HG03575 (cell line): ENCODE results near the gene PXN.

Experiments
- ATAC-seq: cut with Tn5 transposase; IDR thresholded peaks from one replicate; pipeline ENCODE4 v1.9.1; 2021; ENCODE audit not compliant: unreplicated experiment, insufficient number of reproducible peaks, low FRiP score; ENCODE audit errors: extremely low read depth

PXN gene

DNA sequence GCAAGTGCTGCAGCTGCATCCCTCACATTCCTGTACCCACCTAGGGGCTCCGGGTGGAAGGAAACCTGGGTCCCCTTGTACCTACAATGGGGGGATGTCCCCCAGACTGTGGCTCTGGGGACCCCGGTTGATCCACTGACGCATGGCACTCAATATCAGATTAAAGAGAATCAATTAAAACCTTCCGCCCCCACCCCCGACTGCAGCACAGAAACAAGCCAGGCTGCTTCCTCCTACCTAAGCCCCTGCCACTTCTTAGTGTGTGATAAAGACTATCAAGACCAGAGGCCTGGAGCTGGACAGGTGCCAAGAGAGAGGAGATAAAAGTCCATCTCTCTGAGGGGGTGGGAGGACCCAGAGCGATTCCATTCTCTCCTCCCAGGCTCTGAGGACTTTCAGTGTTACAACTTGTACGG lies 36.5 kb downstream of the PXN start:
- ATAC-seq: no peak

DNA sequence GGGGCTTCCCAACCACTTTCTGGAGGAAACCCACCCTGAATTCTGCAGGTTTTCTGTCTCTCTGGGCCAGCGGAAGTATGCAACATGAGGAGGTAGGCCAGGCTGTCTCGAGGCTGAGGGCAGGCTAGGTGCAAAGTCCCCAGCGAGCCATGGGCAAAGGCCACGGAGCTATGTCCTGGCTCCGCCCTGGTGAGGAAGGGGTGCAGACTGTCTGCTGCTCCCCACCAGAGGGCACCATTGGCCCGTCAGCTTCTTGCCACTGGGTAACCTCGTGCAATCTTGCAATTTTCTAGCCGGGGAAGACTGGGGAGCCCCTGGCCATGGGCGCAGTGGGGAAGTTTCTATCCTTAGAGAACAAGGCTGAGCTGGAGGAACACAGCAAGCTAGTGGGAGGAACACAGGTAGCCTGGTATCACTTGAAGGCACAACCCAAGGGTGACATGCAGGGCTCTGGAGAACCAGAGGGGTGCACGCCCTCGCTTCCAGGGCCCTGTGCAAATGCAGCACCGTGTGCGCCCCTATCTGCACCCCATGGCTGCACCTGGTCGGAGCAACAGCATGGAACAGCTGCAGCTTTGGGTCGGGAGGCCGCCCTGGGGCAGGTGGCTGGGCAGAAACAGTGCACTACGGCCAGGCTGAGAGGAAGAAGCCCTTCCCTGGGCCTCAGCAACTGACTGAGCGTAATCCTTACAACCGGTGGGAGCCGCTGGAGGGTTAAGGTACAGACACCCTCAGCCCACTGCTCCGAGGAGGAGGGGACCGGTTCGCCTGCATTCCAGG lies 37.0 kb downstream of the PXN start:
- ATAC-seq: no peak

GRCh38 chr12:120228041-120228290 lies 37.6 kb downstream of the PXN start:
- no peak for ATAC-seq

- no peak for ATAC-seq
Measured at GRCh38 chr12:120227233-120228040, 38.1 kb downstream of the PXN start.

DNA sequence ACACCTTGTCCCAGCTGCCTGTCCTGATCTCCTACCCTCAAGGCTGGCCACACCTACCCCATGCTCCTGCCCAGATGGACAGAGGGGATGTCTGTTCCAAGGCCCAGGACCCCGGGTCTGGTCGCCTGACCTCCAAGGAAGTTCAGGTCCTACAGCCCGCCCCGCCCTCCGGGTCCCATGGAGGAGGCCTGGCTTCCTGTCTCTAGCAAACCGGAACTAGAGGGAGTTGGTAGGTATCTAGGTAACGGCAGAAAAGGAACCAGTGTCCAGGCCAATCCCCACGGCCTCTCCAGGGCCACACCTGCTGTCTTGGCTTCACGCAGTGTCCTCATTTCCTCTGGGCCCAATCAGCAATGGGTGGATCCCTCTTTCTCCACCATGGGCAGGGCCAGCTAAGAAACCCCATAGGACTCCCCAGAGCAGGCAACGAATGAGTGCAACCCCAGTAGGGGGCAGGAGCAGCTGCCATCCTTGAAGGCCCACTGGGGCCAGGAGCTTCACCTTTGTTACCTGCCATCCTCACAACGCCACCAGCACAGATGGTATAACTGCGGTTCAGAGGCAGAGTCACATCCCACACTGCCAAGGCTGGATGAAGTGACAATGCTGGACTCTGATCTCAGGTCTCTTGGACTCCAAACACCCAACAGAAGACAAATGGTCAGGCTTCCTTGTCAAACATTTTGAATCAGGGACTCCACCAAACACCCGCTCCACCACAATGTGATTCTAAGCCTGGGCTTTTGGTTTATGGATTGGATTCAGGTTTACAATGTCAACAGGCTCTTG lies 39.5 kb downstream of the PXN start:
- no peak for ATAC-seq

GRCh38 chr12:120225200-120225558 lies 40.4 kb downstream of the PXN start:
- ATAC-seq: no peak

- no peak for ATAC-seq
Measured at GRCh38 chr12:120224304-120225199, 41.0 kb downstream of the PXN start.

DNA sequence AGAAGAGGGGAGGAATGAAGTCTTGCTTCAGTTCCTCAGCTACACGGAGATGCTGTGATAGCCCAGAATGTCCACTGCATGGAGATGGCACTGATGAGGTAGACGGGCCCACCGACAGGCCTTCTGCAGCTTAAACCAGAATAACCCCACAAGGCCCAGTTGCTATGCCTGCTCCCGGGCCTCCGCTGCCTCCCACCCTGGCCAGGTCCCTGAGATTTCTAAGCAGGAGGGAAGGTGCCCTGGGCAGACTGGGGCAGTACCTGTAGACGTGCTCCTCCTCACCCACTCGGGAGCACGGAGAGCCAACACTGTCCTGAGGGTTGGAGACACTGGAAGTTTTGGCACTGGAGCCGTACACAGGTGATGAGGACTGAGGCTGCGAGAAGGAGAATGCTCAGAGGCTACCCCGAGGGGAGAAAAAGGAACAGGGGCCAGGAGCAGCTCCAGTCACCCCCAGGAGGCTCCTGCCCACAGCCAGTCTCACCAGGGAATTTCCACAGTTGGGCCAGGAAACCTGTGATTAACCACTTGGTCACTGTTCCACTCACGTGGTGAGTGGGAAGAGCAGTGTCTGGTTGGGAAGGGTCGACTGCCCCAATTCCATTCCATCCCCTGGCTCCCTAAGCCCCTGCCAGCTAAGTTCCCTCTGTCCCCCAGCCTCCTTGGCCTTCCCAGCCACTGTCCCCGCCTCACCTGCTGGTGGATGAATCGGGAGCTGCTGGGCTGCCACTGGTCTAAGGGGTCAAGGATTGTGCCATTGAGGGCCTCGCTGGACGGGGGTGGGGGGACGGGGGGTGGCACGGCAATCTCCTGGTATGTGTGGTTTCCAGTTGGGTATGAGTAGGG lies 41.8 kb downstream of the PXN start:
- ATAC-seq: no peak

DNA sequence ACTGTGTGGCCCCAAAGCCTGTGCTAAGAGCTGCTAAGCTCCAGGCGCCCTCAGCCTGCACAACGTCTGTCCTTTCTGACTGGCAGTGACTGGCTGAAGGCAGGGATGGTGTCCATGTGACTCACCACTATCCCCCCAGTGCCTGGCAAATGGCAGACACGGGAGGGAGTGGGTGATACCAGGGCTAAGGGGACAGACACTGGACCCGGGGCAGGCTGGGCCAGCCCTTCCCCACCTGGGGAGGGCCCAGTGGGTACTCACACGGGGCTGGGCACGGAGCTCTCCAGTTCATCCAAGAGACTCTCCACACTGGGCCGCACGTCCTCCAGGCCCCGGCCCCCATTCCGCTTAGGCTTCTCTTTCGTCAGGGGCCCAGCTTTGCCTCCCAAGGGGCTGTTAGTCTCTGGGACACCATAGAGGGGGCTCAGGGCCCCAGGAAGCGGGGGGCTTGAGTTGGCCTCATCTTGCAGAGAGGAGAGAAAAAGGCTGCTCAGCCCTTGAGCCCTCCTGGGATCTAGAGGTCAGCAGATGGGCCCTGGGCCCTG lies 43.2 kb downstream of the PXN start:
- ATAC-seq: no peak

- ATAC-seq: no peak
Measured at GRCh38 chr12:120221576-120221900, 44.0 kb downstream of the PXN start.

DNA sequence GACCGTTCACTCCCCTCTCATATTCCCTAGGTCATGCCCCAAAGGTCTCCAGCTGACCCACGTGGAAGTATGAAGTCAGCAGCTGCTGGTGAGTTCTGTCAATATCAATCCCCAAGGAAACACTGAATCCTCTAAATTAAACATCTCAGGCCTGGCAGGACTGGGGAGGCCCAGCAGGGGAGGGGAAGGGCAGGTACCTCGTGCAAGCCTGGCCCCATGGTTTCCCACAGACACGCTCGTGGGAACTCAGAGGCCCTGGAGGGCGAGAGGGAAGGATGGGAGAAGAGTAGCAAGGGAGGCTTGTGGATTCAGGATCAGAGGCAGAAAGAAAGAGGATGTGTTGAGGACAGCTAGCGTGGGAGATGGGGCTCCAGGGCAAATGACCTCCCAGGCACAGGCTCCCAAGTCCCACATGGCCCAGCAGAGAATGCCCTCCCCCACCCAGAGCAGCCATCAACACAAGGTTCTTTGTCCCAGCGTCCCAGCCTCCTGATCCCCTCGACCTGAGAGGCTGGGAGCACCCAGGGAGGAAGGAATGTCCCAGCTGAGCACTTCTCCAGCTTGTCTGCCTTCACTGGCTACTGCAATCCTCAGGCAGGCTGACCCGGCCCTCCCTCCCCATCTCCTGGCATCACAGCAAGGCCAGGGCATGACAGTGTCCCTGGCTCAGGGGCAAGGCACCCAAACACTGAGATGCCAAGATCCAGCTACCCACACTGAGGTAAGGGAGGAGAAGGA lies 44.5 kb downstream of the PXN start:
- no peak for ATAC-seq

DNA sequence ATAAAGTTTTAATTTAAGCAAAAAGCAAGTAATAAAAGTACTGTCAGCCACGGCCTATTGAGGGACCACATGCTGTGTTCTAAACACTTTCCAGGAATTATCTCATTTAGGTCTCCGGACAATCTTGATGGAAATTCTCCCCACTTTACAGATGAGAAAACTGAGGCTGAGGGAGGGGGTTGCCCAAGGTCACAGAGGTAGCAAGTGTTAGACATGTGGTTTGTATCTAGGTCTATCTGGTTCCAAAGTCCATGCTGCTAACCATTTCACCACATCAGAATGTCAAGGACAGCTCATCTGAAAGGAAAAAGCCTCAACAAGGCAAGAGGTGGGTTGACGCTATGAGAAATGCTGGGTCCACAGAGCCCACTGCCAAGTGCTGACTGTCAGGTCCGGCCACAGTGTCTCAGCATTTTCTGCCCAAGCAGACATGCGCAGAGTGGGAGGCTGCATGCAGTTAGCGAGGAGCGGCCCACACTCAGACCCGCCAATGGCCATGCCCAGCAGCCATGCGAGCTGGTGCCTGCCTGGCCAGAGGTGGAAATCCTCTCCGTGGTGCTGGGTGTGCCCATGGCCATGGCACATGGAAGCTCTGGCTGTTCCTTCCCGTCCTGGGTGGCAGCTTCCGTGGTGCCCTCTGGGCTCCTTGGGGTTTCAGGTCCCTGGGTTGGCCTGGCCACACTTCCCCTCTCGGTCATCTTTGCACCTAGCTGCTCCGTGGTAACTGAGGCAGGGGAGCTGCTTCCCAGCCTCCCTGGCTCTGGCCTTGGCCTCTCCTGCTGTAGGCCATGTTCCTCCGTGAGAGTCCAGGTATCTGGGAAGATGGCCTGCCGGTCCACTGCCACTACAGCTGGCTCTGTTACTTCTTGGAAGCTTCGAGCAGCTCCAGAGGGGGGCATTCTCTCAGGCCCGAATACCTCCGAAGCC lies 46.6 kb downstream of the PXN start:
- no peak for ATAC-seq

DNA sequence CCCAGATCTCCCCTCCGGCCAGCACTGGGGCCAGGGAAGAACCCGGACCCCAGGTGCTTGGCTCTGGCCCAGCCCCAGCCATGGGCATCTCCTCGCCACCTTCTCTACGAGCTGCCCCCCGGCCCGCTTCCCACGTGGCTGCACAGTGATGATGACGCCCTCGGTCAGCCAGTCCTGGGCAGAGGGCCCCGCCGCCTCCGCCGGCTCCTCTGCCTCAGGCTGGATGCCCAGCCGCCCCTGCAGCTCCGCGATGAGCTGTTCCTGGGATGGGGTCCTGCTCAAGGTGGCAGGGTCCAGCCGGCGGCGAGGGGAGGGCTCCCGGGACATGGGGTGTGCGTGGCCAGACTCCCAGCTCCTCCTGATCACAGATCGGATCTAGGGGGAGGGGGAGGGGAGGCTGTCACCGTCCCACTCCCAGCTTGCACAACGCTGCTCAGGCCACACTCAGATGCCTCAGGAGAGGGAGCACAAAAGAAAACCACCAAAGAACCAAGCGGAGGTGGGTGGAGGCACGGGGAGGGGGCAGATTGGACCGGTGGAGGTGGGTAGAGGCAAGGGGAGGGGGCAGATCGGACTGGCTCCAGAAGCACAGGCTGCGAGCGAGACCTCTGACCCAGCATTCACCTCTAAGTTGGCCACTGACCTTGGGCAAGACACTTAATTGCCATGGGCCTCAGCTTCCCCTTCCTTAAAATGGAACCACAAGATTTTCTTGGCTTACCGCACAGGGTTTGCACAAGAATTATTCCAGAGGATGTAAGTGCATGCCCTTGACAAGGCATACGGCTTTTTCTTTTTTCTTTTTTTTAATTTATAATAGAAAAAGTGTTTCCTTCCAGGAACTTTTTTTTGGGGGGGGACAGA lies 48.6 kb downstream of the PXN start:
- no peak for ATAC-seq

- no peak for ATAC-seq
Measured at GRCh38 chr12:120215766-120216735, 49.5 kb downstream of the PXN start.

DNA sequence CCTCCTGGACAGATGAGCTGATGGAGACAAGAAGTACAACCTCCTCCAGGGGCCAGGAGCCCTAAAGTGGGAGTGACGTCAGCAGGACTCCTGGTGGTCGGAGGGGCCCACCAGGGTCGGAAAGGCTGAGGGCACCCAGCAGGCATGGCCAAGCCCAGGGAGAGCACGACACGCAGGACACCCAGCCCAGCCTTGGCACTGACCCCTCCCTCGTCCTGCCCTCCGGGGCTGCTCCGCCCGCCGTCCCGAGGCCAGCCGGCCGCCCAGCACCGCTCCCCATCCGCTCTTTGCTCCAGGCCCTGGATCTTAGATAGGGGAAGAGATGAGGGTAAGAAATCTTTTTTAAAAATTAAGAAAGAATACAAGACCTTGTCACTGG lies 50.2 kb downstream of the PXN start:
- ATAC-seq: no peak
